ENCODE results near the gene ADAMTSL5. TPM values are rescaled to one million over a fixed set of nuclear protein-coding genes. Genes with fewer than 3 reads are reported as not detected.

The ADAMTSL5 gene
- total RNA-seq, 2 donors from 2014 or later, result 1.2 to 1.8 TPM

DNA sequence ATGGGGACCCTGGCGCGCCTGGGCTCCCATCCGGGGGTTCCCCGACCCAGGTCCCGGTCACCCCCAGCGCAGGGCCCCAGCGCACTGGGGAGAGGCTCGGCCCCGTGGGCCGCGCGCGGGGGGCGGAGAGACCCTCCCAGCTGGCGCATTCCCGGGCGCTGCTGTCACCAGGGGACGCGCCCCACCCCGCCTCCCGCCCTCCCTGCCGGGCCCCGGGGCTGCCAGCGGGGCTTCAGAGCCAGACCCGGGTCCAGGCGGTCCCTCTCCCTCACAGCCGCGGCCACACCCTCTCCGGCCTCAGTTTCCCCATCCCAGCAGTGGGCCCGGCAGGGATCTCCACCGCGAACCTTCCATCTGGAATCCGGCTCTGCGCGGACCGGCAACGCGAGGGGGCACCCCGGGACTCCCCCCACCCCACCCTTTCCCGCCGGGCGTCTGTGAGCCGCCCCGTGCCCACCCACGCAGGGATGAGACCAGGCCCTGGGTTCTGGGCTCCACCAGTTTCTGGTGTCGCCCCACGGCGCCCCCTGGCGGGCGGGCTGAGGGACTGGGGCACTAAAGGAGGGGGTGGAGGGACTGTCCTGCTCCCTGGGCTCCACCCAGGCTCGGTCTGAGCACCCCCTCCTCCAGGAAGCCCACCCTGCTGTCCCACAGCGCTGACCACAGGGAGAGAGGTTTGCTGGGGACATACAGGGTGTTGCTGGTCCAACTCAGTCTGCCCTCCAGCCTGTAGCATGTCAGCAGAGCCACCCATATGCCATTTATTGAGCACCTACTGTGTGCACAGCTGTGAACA lies 878 bp upstream of the ADAMTSL5 start:
- H3K27ac Mint-ChIP-seq, result no peak overlapping the region
- no peak overlapping the region for H3K4me3 Mint-ChIP-seq
- no peaks in the 10 kb centered on the region for H3K36me3 Mint-ChIP-seq

DNA sequence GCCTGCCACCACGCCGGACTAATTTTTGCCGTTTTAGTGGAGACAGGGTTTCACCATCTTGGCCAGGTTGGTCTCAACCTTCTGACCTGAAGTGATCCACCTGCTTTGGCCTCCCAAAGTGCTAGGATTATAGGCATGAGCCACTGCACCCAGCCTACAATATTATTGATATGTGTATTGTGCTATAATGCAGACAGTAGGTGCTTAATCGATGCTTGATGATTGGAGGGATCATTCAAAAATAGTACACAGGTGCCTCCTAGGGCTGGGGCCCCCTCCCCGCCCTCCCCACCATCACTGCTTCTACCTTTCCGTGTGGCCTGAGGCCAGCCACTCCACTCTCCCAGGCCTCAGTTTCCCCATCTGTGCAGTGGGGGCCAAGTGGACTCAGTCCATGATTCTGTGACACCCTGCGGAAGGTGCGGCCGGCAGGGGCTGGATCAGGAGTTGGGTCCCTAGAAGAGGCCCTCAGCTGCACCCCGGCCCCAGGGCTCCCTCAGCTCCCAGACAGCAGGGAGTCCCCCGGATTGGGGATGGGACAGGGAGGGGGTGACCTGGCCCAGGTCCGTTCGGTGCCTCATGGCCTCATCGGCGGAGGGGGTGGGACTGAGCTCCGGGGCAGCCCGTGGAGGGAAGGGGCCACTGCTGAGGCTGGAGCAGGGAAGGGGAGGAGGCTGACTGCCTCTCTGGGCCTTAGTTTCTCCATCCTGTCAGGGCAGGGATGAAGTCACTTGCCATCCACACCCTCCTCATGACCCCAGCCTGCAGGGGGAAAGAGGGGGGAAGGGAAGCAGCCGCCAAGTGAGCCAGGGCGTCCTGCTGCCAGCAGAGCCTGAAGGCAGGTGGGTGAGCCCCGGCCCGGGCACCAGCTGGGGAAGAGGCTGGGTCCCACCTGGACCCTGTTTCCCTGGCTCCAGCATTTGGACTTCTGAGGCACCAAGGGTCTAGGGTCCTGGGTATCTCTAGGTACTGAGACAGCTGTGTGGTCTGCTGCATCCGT lies 1.2 kb downstream of the ADAMTSL5 start:
- Mint-ChIP-seq H3K9me3 (no peaks in the 10 kb centered on the region), H3K27ac (no peak overlapping the region), H3K4me3 (peak overlapping the region; percentile 48), H3K36me3 (no peaks in the 10 kb centered on the region), H3K4me1 (ENCODE audit: low read depth in 2 of 2) (peaks cover 7 to 10% of the 10 kb centered on the region in 2 donors), H3K27me3 (peaks cover 6 to 14% of the 10 kb centered on the region in 2 donors)
- DNase-seq (ENCODE audit: low spot score), result no peak
- no peak for ATAC-seq

More for the DNA sequence above, 878 bp upstream of the ADAMTSL5 start:
- peaks cover 7 to 10% of the 10 kb centered on the region in 2 donors for H3K27me3 Mint-ChIP-seq
- no peaks in the 10 kb centered on the region for H3K9me3 Mint-ChIP-seq
- peaks cover 0 to 4% of the 10 kb centered on the region in 2 donors for H3K4me1 Mint-ChIP-seq (ENCODE audit: low read depth in 2 of 2)
- peak; percentile 62 to 64 for ATAC-seq
- DNase-seq (ENCODE audit: low spot score), result peak; percentile 81

DNA sequence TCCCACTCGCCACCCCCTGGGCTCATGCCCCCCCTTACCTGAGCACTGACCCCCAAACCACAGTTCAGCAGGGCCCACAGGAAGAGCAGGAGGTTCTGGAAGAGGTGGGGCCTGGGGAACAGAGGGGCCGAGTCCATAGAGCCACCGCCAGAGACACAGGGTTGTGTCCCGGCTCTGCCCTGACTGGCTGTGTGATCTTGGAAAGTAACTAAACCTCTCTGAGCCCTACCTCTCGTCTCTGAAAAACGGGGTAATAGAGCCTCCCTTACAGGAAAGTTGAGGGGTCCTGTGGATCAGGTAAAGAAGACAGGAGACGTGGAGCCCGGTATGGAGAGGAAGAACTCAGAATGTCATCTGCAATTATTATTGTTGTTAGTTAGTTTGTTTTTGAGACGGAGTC lies 2.0 kb downstream of the ADAMTSL5 start:
- ATAC-seq (no peak), DNase-seq (ENCODE audit: low spot score) (no peak)
- H3K4me1 Mint-ChIP-seq (ENCODE audit: low read depth in 2 of 2), result peaks cover 7 to 10% of the 10 kb centered on the region in 2 donors
- H3K36me3 Mint-ChIP-seq, result no peaks in the 10 kb centered on the region
- H3K27me3 Mint-ChIP-seq, result peaks cover 0 to 10% of the 10 kb centered on the region in 2 donors
- H3K4me3 Mint-ChIP-seq, result no peak overlapping the region
- no peaks in the 10 kb centered on the region for H3K9me3 Mint-ChIP-seq
- H3K27ac Mint-ChIP-seq, result no peak overlapping the region

DNA sequence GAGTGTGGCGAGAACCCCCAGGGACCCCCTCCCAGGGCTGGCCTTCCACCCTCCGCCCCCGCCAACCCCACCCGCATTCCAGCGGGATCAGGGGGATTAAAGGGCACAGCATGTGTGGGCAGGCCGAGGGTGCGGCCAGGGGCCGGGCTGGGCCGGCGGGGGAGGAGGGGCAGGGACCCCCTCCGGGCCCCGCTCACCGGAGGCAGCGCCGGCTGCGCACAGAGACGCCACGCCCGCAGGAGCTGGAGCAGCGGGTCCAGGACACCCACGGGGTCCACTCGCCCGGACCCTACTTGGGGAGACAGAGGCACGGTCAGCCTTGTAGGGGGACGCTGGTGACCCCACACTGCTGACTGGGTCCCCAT lies 2.4 kb downstream of the ADAMTSL5 start:
- H3K36me3 Mint-ChIP-seq, result no peaks in the 10 kb centered on the region
- H3K27ac Mint-ChIP-seq, result no peak overlapping the region
- H3K27me3 Mint-ChIP-seq, result peaks cover 0 to 10% of the 10 kb centered on the region in 2 donors
- no peak for DNase-seq (ENCODE audit: low spot score)
- H3K9me3 Mint-ChIP-seq, result no peaks in the 10 kb centered on the region
- no peak overlapping the region for H3K4me3 Mint-ChIP-seq
- peaks cover 7 to 10% of the 10 kb centered on the region in 2 donors for H3K4me1 Mint-ChIP-seq (ENCODE audit: low read depth in 2 of 2)
- no peak for ATAC-seq

DNA sequence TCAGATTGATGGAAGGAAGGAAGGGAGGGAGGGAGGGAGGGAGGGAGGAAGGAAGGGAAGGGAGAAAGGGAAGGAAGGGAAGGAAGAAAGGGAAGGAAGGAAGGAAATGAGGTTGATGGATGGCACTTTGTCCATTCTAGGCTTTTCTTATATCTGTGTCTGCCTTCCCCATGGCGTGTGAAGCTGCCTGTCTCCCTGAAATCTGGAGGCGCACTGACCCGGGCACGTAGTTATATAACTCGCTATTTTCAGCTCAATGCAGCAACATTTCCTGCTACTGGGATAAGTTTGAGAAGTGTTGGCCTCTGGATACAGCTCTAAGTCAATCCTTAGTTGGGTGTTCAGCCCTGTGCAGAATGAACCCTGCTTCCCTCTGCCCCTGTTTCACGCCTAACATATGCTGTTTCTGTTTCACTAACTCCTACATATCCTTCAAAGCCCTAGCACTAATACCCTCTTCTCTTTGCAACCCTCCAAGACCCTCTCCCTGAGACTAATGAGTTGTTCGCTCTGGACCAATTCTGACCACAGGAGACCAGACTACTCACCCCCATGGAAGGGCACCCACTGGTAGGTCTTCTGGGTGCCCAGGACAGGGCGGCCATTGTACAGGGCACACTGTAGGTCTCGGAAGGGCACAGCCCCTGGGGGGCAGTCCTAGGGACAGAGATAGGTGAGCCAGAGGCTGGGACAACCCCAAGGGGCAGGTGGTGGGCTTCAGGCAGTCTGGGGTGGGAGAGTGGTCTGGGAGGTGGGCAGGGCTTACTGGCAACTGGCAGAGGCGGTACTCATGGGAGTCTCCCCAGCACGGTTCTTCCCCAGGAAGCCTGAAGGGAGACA lies 3.0 kb downstream of the ADAMTSL5 start:
- no peak overlapping the region for H3K27ac Mint-ChIP-seq
- peaks cover 0 to 8% of the 10 kb centered on the region in 2 donors for H3K27me3 Mint-ChIP-seq
- H3K36me3 Mint-ChIP-seq, result no peaks in the 10 kb centered on the region
- no peak overlapping the region for H3K4me3 Mint-ChIP-seq
- ATAC-seq, result no peak
- no peaks in the 10 kb centered on the region for H3K9me3 Mint-ChIP-seq
- peaks cover 7 to 10% of the 10 kb centered on the region in 2 donors for H3K4me1 Mint-ChIP-seq (ENCODE audit: low read depth in 2 of 2)
- DNase-seq (ENCODE audit: low spot score), result no peak

DNA sequence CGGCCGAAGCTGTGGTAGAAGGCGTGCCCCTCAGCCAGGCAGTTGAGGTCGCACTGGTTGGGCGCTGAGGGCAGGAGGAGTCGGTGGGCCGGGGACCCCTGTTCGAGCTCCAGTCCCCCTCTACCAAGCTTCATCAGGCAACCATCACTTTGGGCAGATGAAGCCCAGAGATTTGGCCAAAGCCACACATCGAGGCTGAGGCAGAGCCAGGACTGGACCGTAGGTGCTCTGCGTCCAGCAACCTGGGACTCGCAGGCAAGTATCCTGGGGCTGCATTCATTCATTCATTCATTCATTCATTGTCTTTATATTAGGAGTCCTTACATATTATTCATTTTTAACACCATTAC lies 4.3 kb downstream of the ADAMTSL5 start:
- no peak for DNase-seq (ENCODE audit: low spot score)
- H3K36me3 Mint-ChIP-seq, result no peaks in the 10 kb centered on the region
- H3K27ac Mint-ChIP-seq, result no peak overlapping the region
- peak overlapping the region; percentile 26 for H3K4me3 Mint-ChIP-seq
- H3K27me3 Mint-ChIP-seq, result peaks cover 0 to 12% of the 10 kb centered on the region in 2 donors
- H3K9me3 Mint-ChIP-seq, result no peaks in the 10 kb centered on the region
- ATAC-seq, result no peak
- peaks cover 7 to 10% of the 10 kb centered on the region in 2 donors for H3K4me1 Mint-ChIP-seq (ENCODE audit: low read depth in 2 of 2)

DNA sequence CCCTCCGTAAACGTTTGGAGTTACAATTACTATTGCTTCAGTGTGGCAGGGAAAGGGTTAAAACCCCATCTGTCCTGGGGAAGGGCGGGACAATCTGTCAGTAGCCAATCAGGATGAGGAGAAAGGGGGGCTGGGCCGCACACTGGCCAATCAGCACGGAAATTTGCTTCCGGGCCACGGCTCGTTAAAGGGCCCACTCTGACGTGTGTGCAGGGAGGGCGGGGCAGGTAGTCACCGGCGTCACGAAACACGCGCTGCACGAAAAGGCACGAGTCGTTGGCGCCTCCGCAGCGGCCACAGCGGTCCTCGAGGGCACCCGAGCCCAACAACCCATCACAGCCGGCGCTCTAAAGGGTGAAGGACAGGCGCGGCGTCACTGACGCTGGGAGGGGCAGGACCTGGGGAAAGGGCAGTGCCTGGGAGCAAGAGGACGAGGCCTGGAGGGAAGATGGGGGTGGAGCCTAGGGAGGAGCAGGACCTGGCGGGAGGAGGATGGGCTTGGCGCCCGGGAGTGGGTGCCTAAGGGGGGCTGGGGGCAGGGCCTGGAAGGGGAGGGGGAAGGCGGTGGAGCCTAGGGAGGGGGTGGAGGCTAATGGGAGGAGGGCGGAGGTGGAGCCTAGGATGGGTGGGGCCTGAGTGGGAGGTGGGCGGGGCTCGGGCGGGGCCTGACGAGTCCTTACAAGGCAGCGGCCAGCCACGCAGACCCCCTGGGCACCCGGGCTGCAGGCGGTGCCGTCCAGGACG lies 4.9 kb downstream of the ADAMTSL5 start:
- H3K36me3 Mint-ChIP-seq, result no peaks in the 10 kb centered on the region

DNA sequence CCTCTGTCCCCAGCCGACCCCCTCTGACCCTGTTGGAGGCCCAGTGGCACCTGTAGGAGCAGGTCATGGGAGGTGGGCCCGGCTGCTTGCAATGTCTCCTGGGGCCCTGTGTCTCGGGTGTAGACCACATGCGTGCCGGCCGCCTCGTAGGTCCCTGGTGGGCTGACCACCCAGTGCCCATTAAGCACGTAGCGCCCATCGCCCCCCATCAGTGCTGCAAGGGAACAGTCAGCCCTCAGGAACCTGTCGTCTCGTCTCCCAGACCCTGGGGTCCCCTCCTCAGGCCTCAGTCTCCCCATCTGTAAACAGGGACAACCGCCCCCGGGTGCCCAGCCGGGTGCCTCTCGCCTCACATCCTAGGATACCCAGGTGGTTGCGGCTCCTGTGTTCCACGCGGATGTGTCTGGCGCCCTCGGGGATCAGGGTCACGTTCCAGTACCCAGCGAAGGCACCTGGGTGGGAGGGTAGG lies 5.6 kb downstream of the ADAMTSL5 start:
- Mint-ChIP-seq H3K4me1 (ENCODE audit: low read depth in 2 of 2) (peaks cover 7 to 10% of the 10 kb centered on the region in 2 donors), H3K27ac (peak overlapping the region; percentile 67 to 84), H3K9me3 (no peaks in the 10 kb centered on the region), H3K4me3 (peak overlapping the region; percentile 93), H3K27me3 (peaks cover 0 to 15% of the 10 kb centered on the region in 2 donors), H3K36me3 (no peaks in the 10 kb centered on the region)
- DNase-seq (ENCODE audit: low spot score) (no peak), ATAC-seq (no peak)

More for the DNA sequence above, 4.9 kb downstream of the ADAMTSL5 start:
- Mint-ChIP-seq H3K9me3 (no peaks in the 10 kb centered on the region), H3K4me1 (ENCODE audit: low read depth in 2 of 2) (peaks cover 7 to 10% of the 10 kb centered on the region in 2 donors), H3K27me3 (peaks cover 0 to 12% of the 10 kb centered on the region in 2 donors), H3K27ac (peak overlapping the region; percentile 67 to 84), H3K4me3 (peak overlapping the region; percentile 93)
- ATAC-seq (peak; percentile 93 to 96), DNase-seq (ENCODE audit: low spot score) (peak; percentile 91)

DNA sequence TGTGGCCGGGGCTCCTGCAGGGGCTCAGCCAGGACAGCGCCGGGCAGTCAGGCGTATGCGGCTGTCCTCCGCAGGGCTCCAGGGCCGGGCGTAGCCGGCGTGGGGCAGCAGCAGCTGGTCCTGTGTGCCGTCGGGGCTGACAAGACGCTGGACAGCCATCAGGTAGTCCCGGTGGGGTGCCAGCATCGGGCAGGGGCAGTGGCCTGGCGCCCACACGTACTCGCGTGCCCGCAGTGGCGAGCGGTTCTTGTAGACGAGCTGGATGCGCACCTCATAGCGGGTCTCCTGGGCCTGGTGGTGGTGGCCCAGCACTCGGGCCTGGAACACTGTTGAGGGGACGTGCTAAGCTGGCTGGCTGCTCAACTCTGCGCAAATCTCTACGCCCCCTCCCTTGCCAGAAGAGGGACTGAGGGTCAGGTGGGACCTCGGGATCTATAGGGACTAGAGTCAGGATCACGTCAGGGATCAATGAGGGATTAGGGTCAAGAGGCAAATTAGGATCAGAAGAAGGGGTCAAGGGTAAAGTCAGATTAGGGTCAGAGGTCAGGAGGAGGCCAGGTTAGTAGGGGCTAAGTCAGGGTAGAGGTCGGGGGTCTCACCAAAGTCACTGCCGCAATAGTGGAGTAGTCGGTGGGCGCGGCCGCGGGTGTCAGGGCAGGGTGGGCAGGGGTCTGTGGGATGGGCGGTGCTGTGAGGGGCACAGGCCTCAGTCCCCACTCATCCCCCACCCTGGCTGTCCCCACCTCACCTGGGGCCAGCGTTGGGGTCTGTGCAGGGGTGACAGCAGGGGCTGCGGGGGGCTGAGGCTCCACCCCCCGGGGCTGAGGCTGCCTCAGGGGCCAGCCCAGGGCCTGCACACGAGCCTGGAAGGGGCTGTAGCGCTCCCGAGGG lies 6.6 kb downstream of the ADAMTSL5 start:
- DNase-seq (ENCODE audit: low spot score) (no peak), ATAC-seq (no peak)
- H3K4me3 Mint-ChIP-seq, result no peak overlapping the region
- no peaks in the 10 kb centered on the region for H3K9me3 Mint-ChIP-seq
- H3K27ac Mint-ChIP-seq, result no peak overlapping the region
- H3K4me1 Mint-ChIP-seq (ENCODE audit: low read depth in 2 of 2), result peaks cover 7 to 10% of the 10 kb centered on the region in 2 donors
- H3K27me3 Mint-ChIP-seq, result peaks cover 0 to 15% of the 10 kb centered on the region in 2 donors
- no peaks in the 10 kb centered on the region for H3K36me3 Mint-ChIP-seq

DNA sequence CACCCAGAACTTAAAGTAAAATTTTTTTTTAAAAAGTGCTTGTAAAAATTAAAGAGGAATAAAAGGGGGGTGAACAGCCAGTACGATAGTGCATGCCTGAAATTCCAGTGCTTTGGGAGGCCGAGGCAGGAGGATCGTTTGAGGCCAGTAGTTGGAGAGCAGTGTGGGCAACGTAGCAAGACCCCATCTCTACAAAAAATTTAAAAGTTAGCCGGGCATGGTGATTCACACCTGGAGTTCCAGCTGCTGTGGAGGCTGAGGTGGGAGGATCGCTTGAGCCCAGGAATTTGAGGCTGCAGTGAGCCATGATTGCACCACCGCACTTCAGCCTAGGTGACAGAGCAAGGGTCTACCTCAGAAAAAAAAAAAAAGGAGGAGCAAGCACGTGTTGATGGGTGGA lies 7.8 kb downstream of the ADAMTSL5 start:
- ATAC-seq, result no peak
- Mint-ChIP-seq H3K9me3 (no peaks in the 10 kb centered on the region), H3K4me1 (ENCODE audit: low read depth in 2 of 2) (peaks cover 7 to 9% of the 10 kb centered on the region in 2 donors), H3K4me3 (no peak overlapping the region), H3K27ac (no peak overlapping the region), H3K36me3 (no peaks in the 10 kb centered on the region), H3K27me3 (peaks cover 0 to 14% of the 10 kb centered on the region in 2 donors)
- no peak for DNase-seq (ENCODE audit: low spot score)

DNA sequence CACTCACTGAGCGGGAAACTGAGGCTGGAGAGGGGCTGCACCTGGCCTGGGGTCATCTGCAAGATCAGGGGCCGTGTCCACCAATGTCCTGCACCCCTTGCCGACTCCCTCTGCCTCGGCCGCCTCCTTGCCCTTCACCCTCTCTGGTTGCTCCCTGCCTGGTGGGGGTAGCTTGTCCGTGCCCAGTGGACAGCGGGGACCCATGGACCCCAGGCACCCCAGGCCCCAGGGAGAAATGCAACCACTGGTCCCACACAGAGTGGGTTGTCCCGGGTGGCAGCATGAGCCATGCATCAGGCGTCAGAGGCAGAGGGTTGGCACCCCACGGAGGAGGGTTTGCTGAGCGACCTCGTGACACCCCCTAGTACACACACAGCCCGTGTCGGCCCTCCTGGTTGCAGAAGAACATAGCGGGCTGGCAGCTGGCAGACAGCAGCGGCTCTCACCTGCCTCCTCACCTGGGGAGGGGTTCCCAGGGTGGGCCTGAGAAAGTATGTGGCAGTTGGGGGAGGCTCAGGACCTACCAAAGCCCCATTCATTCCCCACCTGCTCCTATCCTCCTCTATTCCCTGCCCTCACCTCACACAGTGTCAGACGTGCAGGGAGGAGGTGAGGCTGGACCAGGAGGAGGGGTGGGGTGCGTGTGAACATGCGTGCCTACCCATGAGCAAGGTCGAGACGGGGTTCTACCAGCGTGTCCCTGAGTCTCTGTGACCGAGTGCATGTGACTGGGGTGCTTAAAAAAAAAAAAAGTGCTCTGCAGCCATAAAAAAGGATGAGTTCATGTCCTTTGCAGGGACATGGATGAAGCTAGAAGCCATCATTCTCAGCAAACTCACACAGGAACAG lies 8.7 kb downstream of the ADAMTSL5 start:
- Mint-ChIP-seq H3K27me3 (peaks cover 0 to 12% of the 10 kb centered on the region in 2 donors), H3K27ac (no peak overlapping the region), H3K4me3 (no peak overlapping the region), H3K4me1 (ENCODE audit: low read depth in 2 of 2) (peaks cover 6 to 7% of the 10 kb centered on the region in 2 donors), H3K9me3 (no peaks in the 10 kb centered on the region), H3K36me3 (no peaks in the 10 kb centered on the region)
- no peak for ATAC-seq
- no peak for DNase-seq (ENCODE audit: low spot score)
